PC-9 (cell line): Measurements from ENCODE around the gene KCNQ1OT1. TPM values are rescaled to one million over a fixed set of nuclear protein-coding genes. Genes with fewer than 3 reads are reported as not detected.

Experiments used
- BruUV-seq: library from RNA; stranded (reverse); fragments of 400-500 nt; replicated peaks from 2 replicates; lab custom pipeline; 2021; lab: Mats Ljungman, UMichigan
- CTCF ChIA-PET: fragments of 300-600 bp; sonication (Branson Sonifier 250); formaldehyde crosslinking; loops from one replicate; lab custom pipeline; 2022; ENCODE audit warnings: antibody characterized with exemption; lab: Charles Lee
- POLR2A ChIA-PET: fragments of 300-600 bp; sonication (Branson Sonifier 250); formaldehyde crosslinking; loops from one replicate; lab custom pipeline; 2022; ENCODE audit warnings: antibody characterized with exemption; ENCODE audit not compliant: unreplicated experiment; lab: Charles Lee
- DNase-seq, 2 experiments: peaks; one replicate each; pipeline versions ENCODE4 v3.0.0 to v3.0.0-alpha.2; 2015 to 2022; ENCODE audit warnings: mixed read lengths in 1 of 2
- H2AFZ ChIP-seq: fragments of 200-600 bp; sonication (generic); 2 replicates; pipeline ENCODE4 v1.8.1; 2017; ENCODE audit warnings: antibody characterized with exemption
- H3F3A ChIP-seq: fragments of 200-600 bp; sonication (generic); 2 replicates; pipeline ENCODE4 v1.8.1; 2017; ENCODE audit warnings: antibody characterized with exemption, mild to moderate bottlenecking, low read depth; ENCODE audit not compliant: insufficient read depth
- H3K27ac ChIP-seq: fragments of 200-600 bp; sonication (generic); 2 replicates; pipeline ENCODE4 v1.6.1; 2016; ENCODE audit warnings: mixed run types
- H3K27me3 ChIP-seq: fragments of 200-600 bp; sonication (generic); 2 replicates; pipeline ENCODE4 v1.6.1; 2016; ENCODE audit warnings: low read depth, mixed run types; ENCODE audit not compliant: insufficient read depth
- H3K36me3 ChIP-seq: fragments of 200-600 bp; sonication (generic); 2 replicates; pipeline ENCODE4 v1.6.1; 2016; ENCODE audit warnings: low read depth, mixed run types
- H3K4me1 ChIP-seq: fragments of 200-600 bp; sonication (generic); replicated peaks from 2 replicates; pipeline ENCODE4 v1.6.1; 2016; ENCODE audit warnings: mixed run types; ENCODE audit not compliant: insufficient read depth
- H3K4me2 ChIP-seq: fragments of 200-600 bp; sonication (generic); 2 replicates; pipeline ENCODE4 v1.6.1; 2017; ENCODE audit warnings: mixed run types
- H3K4me3 ChIP-seq: fragments of 200-600 bp; sonication (generic); 2 replicates; pipeline ENCODE4 v1.6.1; 2016; ENCODE audit warnings: mixed run types
- H3K79me2 ChIP-seq: fragments of 200-600 bp; sonication (generic); 2 replicates; pipeline ENCODE4 v1.6.1; 2017; ENCODE audit warnings: low read depth, mixed run types
- H3K9me2 ChIP-seq: fragments of 200-600 bp; sonication (generic); 2 replicates; pipeline ENCODE4 v1.8.1; 2017; ENCODE audit warnings: mild to moderate bottlenecking; ENCODE audit not compliant: insufficient read depth
- H3K9me3 ChIP-seq: fragments of 200-600 bp; sonication (generic); 2 replicates; pipeline ENCODE4 v1.8.1; 2016; ENCODE audit warnings: low read depth; ENCODE audit not compliant: insufficient read depth
- H4K20me1 ChIP-seq: fragments of 200-600 bp; sonication (generic); 2 replicates; pipeline ENCODE4 v1.8.1; 2017; ENCODE audit not compliant: insufficient read depth
- EZH2 ChIP-seq: fragments of 200-600 bp; sonication (generic); IDR thresholded peaks from 2 replicates; pipeline ENCODE4 v1.8.0; 2017; ENCODE audit warnings: antibody characterized with exemption, low read depth
- intact Hi-C: fragments of 100-400 bp; cut with micrococcal nuclease; formaldehyde crosslinking; loops from one replicate; pipeline ENCODE4 v1.10.0; 2022; ENCODE audit not compliant: unreplicated experiment
- total RNA-seq: library from RNA; stranded (reverse); gene quantifications from 2 replicates; pipeline ENCODE4 v1.2.3, GENCODE V29; 2021
- TF ChIP-seq, protein P1 (sequence below): fragments of 200-600 bp; sonication (generic); conservative IDR thresholded peaks from 2 replicates; pipeline ENCODE4 v1.6.1; 2017; ENCODE audit warnings: mixed run types, antibody characterized with exemption, mild to moderate bottlenecking, moderate library complexity

The KCNQ1OT1 gene
- total RNA-seq, 1 experiment from 2014 or later, result 3.4 TPM

DNA sequence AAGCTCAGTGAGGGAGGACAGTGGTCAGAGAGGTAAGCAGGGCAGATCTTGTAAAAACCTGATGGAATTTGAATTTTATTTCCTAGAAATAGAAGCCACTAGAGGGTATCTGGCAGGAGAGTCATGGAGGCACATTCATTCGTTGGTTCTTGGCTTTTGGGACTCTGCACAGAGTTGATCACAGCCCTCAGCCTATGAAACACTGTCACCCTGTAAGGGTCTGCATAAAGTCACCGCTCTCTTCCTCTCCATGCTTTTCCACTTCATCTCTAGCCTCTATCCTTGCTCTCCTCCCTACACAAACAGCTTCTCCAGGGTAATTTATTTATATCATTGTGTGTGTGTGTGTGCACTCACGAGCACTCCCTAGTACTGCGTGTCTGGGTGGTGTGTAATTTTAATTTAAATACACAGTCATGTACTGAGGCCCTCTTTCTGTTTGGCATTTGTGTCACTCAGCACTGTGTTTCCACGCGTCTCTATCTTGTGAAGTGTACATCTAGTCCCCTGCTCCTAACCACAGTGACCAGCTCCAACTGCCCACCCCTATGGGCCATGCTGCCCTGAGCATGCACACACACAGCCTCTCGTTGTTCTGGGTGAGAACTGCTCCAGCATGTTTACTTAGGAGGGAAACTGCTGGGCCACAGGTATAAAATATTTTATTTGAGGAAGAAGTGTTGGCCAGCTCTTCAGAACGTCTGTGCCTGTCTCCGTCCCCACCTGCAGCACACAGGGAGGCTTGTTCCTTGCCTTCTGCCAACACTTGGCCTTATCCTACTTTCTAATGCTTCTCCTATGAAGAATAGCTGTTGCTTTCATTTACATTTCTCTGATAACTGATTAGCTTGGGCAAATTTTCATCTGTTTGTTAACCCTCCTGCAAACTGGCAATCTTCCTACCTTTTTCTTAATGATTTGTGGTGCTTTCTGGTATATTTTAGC is 4.5 kb downstream of the KCNQ1OT1 start:
- no peak overlapping the region for H3K4me3 ChIP-seq
- peaks cover 9% of the 10 kb centered on the region for H4K20me1 ChIP-seq
- peaks cover 49% of the 10 kb centered on the region for H3K79me2 ChIP-seq
- no peaks in the 10 kb centered on the region for H3K9me3 ChIP-seq
- no peaks in the 10 kb centered on the region for H3K36me3 ChIP-seq
- ChIA-PET CTCF (interaction anchor here (0.5 kb wide), 1 partner anchor 92 kb away, joined by 5 read pairs; no protein-coding TSS in a partner anchor), POLR2A (no interaction called here)
- no peaks in the 10 kb centered on the region for H3K9me2 ChIP-seq
- TF ChIP-seq, protein P1, sequence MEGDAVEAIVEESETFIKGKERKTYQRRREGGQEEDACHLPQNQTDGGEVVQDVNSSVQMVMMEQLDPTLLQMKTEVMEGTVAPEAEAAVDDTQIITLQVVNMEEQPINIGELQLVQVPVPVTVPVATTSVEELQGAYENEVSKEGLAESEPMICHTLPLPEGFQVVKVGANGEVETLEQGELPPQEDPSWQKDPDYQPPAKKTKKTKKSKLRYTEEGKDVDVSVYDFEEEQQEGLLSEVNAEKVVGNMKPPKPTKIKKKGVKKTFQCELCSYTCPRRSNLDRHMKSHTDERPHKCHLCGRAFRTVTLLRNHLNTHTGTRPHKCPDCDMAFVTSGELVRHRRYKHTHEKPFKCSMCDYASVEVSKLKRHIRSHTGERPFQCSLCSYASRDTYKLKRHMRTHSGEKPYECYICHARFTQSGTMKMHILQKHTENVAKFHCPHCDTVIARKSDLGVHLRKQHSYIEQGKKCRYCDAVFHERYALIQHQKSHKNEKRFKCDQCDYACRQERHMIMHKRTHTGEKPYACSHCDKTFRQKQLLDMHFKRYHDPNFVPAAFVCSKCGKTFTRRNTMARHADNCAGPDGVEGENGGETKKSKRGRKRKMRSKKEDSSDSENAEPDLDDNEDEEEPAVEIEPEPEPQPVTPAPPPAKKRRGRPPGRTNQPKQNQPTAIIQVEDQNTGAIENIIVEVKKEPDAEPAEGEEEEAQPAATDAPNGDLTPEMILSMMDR, result no peak
- no peak for TF ChIP-seq EZH2
- no peak for DNase-seq
- no peak overlapping the region for H3K4me2 ChIP-seq
- no peaks in the 10 kb centered on the region for H3F3A ChIP-seq
- intact Hi-C loops, result loop anchor here (10.0 kb wide), 1 partner anchor 160 kb away; no protein-coding TSS in a partner anchor
- H3K4me1 ChIP-seq, result peaks cover 10% of the 10 kb centered on the region
- no TSS peak for BruUV-seq
- H2AFZ ChIP-seq, result no peak overlapping the region
- H3K27me3 ChIP-seq, result no peaks in the 10 kb centered on the region
- no peak overlapping the region for H3K27ac ChIP-seq

DNA sequence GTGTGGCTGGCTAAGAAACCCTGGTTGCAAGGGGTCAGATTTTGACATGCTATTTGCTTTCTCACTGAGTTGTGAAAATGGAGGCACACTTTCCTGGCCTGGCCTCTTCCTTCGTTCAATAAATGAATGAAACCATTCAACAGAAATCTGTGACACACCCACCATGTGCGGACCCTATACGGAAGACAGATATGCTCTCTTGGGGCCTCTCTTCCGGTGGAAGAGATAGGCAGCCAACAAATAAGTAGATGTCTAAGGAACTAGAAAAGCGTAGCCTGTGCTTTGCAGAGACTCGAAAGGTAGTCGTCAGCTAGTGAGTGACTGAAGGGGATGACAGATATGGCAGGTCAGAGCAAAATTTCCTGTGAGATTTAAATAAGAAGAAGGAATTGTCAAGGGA is 5.3 kb downstream of the KCNQ1OT1 start:
- Histone ChIP-seq H3K27ac (no peak overlapping the region), H4K20me1 (peaks cover 9% of the 10 kb centered on the region), H3K9me3 (no peaks in the 10 kb centered on the region), H2AFZ (no peak overlapping the region), H3K4me2 (no peak overlapping the region), H3K36me3 (no peaks in the 10 kb centered on the region), H3K4me3 (no peak overlapping the region), H3K9me2 (no peaks in the 10 kb centered on the region), H3K4me1 (peaks cover 10% of the 10 kb centered on the region), H3F3A (no peaks in the 10 kb centered on the region), H3K79me2 (peaks cover 49% of the 10 kb centered on the region), H3K27me3 (no peaks in the 10 kb centered on the region)
- POLR2A ChIA-PET, result no interaction called here
- TF ChIP-seq, protein P1, result no peak
- TF ChIP-seq EZH2, result no peak
- DNase-seq, result no peak
- CTCF ChIA-PET, result no interaction called here
- intact Hi-C loops, result loop anchor here (10.0 kb wide), 1 partner anchor 160 kb away; no protein-coding TSS in a partner anchor
- no TSS peak for BruUV-seq

DNA sequence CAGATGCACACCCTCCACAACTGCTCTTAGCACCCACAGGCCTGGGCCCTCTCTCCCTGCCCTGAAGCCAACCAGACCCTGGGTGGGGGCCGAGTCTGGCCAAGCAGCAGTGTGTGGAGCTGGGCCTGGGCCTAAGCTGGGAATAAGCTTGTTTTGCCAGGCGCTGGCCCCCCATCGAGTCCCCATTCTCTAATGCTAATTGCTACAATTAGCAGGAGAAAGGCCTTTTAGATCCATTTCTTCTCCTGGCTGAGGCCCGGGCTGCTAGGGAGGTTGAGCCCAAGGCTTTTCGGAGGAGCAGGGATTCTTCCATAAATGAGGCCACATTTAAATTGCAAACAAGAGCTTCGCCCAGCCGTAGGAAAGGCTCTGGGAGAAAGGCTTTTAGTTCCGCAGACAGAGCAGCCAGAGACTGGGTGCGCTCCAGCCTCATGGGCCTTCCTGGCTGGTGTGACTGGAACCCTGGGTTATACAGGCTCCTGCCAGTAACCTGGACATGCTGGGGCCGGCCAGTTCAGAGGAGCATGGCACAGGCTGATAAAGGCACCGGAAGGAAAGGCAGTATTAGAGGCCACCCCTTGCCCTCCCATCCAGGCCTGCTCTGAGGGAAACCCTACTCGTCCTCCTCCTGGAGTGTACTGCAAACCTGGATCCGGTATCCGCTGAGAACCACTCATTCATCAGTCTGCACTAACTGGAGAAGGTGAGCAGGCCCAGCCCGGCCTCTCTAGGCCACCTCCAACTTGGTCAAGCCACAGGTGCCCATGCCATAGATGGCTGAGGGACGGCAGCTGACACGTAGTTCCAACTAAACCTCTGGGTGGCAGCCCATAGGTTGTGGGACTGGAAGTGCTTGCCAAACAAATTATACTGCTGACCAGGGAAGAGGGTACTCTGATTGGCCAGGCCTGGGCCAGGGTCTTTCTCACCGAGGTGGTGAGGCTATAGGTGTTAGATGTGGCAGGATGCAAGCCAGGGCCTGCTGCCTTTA is 6.2 kb downstream of the KCNQ1OT1 start:
- Histone ChIP-seq H3K79me2 (peaks cover 40% of the 10 kb centered on the region), H3K27me3 (no peaks in the 10 kb centered on the region), H3K4me1 (peaks cover 10% of the 10 kb centered on the region), H4K20me1 (peaks cover 9% of the 10 kb centered on the region), H3K4me3 (no peak overlapping the region), H3K36me3 (no peaks in the 10 kb centered on the region), H3K4me2 (no peak overlapping the region), H3K9me2 (no peaks in the 10 kb centered on the region), H3K27ac (no peak overlapping the region), H3K9me3 (no peaks in the 10 kb centered on the region), H2AFZ (no peak overlapping the region), H3F3A (no peaks in the 10 kb centered on the region)
- DNase-seq, result no peak
- intact Hi-C loops, result loop anchor here (10.0 kb wide), 1 partner anchor 159 kb away; no protein-coding TSS in a partner anchor
- BruUV-seq, result no TSS peak
- TF ChIP-seq EZH2, result no peak
- TF ChIP-seq, protein P1, result no peak
- ChIA-PET POLR2A (no interaction called here), CTCF (interaction anchor here (0.6 kb wide), 1 partner anchor 194 kb away, joined by 5 read pairs; no protein-coding TSS in a partner anchor)
